HCT116 (cell line): ENCODE results near the gene SHOC2.

Source experiments
- EZH2 ChIP-seq: fragments of 200-600 bp; sonication (generic); IDR thresholded peaks from 2 replicates; pipeline ENCODE4 v1.6.1; 2017; ENCODE audit warnings: antibody characterized with exemption, mixed run types
- JUND ChIP-seq: IDR thresholded peaks from 2 replicates; pipeline ENCODE4 v1.6.1; 2012
- SP1 ChIP-seq: IDR thresholded peaks from 2 replicates; pipeline ENCODE4 v1.6.1; 2012; ENCODE audit warnings: low read depth
- TF ChIP-seq, protein P1 (sequence below), 3 experiments: fragments of 200-600 bp in 1 of 3; sonication (generic) in 1 of 3; IDR thresholded peaks in 2 of 3; conservative IDR thresholded peaks in 1 of 3; 2 replicates each; pipeline ENCODE4 v1.5.1; 2012 to 2017; ENCODE audit warnings: low read depth in 2 of 3, low read length in 2 of 3, antibody characterized with exemption in 1 of 3, borderline replicate concordance in 1 of 3, control low read depth in 1 of 3, mild to moderate bottlenecking in 1 of 3, mixed read lengths in 1 of 3, mixed run types in 1 of 3, moderate library complexity in 1 of 3; ENCODE audit not compliant: insufficient read depth in 1 of 3
- TF ChIP-seq, protein P2 (sequence below): IDR thresholded peaks from 2 replicates; pipeline ENCODE4 v1.6.1; 2012
- TF ChIP-seq, protein P3 (sequence below): IDR thresholded peaks from 2 replicates; pipeline ENCODE4 v1.6.1; 2012; ENCODE audit warnings: low read depth

DNA sequence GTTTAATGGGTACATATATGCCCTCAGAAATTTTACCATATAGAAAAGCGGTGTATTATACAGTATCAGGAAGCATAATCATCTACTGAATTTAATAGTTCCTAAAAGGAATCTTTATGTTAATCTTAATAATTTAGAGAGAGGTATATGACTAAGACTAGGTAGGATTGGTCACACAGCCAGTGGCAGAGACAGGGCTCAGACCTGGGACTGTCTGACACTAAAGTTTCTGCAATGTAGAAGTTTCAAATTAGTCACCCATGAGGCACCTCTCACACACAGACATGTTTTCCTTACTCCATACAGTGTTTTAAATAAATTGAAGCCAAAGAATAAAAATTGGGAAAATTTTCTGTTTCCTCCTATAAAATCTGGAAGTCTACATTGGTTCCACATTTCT, 84.6 kb downstream of the SHOC2 start:
- TF ChIP-seq SP1 (no peak), EZH2 (no peak), JUND (no peak)
- TF ChIP-seq, protein P1, sequence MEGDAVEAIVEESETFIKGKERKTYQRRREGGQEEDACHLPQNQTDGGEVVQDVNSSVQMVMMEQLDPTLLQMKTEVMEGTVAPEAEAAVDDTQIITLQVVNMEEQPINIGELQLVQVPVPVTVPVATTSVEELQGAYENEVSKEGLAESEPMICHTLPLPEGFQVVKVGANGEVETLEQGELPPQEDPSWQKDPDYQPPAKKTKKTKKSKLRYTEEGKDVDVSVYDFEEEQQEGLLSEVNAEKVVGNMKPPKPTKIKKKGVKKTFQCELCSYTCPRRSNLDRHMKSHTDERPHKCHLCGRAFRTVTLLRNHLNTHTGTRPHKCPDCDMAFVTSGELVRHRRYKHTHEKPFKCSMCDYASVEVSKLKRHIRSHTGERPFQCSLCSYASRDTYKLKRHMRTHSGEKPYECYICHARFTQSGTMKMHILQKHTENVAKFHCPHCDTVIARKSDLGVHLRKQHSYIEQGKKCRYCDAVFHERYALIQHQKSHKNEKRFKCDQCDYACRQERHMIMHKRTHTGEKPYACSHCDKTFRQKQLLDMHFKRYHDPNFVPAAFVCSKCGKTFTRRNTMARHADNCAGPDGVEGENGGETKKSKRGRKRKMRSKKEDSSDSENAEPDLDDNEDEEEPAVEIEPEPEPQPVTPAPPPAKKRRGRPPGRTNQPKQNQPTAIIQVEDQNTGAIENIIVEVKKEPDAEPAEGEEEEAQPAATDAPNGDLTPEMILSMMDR (IDR thresholded peaks at IDR 0.05 in 2 of 3, conservative IDR thresholded peaks at IDR 0.05 in 1 of 3; ENCODE audit: borderline replicate concordance in 1 of 3, insufficient read depth in 1 of 3, low read depth in 2 of 3, low read length in 2 of 3), result no peak
- TF ChIP-seq, protein P2, sequence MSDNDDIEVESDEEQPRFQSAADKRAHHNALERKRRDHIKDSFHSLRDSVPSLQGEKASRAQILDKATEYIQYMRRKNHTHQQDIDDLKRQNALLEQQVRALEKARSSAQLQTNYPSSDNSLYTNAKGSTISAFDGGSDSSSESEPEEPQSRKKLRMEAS, result no peak
- TF ChIP-seq, protein P3, sequence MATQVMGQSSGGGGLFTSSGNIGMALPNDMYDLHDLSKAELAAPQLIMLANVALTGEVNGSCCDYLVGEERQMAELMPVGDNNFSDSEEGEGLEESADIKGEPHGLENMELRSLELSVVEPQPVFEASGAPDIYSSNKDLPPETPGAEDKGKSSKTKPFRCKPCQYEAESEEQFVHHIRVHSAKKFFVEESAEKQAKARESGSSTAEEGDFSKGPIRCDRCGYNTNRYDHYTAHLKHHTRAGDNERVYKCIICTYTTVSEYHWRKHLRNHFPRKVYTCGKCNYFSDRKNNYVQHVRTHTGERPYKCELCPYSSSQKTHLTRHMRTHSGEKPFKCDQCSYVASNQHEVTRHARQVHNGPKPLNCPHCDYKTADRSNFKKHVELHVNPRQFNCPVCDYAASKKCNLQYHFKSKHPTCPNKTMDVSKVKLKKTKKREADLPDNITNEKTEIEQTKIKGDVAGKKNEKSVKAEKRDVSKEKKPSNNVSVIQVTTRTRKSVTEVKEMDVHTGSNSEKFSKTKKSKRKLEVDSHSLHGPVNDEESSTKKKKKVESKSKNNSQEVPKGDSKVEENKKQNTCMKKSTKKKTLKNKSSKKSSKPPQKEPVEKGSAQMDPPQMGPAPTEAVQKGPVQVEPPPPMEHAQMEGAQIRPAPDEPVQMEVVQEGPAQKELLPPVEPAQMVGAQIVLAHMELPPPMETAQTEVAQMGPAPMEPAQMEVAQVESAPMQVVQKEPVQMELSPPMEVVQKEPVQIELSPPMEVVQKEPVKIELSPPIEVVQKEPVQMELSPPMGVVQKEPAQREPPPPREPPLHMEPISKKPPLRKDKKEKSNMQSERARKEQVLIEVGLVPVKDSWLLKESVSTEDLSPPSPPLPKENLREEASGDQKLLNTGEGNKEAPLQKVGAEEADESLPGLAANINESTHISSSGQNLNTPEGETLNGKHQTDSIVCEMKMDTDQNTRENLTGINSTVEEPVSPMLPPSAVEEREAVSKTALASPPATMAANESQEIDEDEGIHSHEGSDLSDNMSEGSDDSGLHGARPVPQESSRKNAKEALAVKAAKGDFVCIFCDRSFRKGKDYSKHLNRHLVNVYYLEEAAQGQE, result no peak
